Upper lobe of left lung (tissue), 6 donors: ENCODE results near the gene SNX30. TPM values are rescaled to one million over a fixed set of nuclear protein-coding genes. Genes with fewer than 3 reads are reported as not detected.

Experiments
- ATAC-seq, 2 donors: fragments of 200-7000 bp; cut with Tn5 transposase; one replicate each; pipeline ENCODE4 v1.9.1; 2022; ENCODE audit warnings: mild to moderate bottlenecking in 2 of 2, moderate library complexity in 2 of 2; ENCODE audit not compliant: low FRiP score in 2 of 2
- DNase-seq, 2 donors: peaks; one replicate each; pipeline ENCODE4 v3.0.0-alpha.2; 2019 to 2020
- H3K27ac ChIP-seq, 4 donors: fragments of 200-600 bp; sonication (generic); one replicate each; pipeline ENCODE4 v1.5.1; 2016 to 2019
- H3K27me3 ChIP-seq, 4 donors: fragments of 200-600 bp; sonication (generic); one replicate each; pipeline ENCODE4 v1.5.1; 2017 to 2019
- H3K36me3 ChIP-seq, 4 donors: fragments of 200-600 bp; sonication (generic); one replicate each; pipeline ENCODE4 v1.5.1; 2016 to 2019
- H3K4me1 ChIP-seq, 4 donors: fragments of 200-600 bp; sonication (generic); one replicate each; pipeline ENCODE4 v1.5.1; 2018 to 2019
- H3K4me3 ChIP-seq, 4 donors: fragments of 200-600 bp; sonication (generic); one replicate each; pipeline ENCODE4 v1.5.1; 2017 to 2019; ENCODE audit warnings: mild to moderate bottlenecking in 2 of 4, moderate library complexity in 1 of 4
- H3K9me3 ChIP-seq, 4 donors: fragments of 200-600 bp; sonication (generic); one replicate each; pipeline ENCODE4 v1.5.1; 2018 to 2019
- CTCF ChIP-seq, 6 experiments: fragments of 450-650 bp in 4 of 6; fragments of 200-600 bp in 2 of 6; sonication (generic) in 2 of 6; IDR thresholded peaks; one replicate each; pipeline ENCODE4 v1.5.1; 2016 to 2019; ENCODE audit warnings: antibody characterized with exemption in 6 of 6
- EP300 ChIP-seq, 4 donors: sonication (generic); formaldehyde crosslinking; IDR thresholded peaks; one replicate each; pipeline ENCODE4 v1.5.1; 2017; ENCODE audit warnings: antibody characterized with exemption in 4 of 4, control low read depth in 2 of 4
- POLR2A ChIP-seq, 4 donors: fragments of 450-650 bp; IDR thresholded peaks; one replicate each; pipeline ENCODE4 v1.5.1; 2016 to 2017; ENCODE audit warnings: antibody characterized with exemption in 4 of 4, mild to moderate bottlenecking in 2 of 4
- POLR2AphosphoS5 ChIP-seq, 2 donors: sonication (generic); formaldehyde crosslinking; IDR thresholded peaks; one replicate each; pipeline ENCODE4 v1.5.1; 2017; ENCODE audit warnings: antibody characterized with exemption in 2 of 2
- WGBS, 2 donors: methylation state at CpG; one replicate each; pipeline ENCODE4 v1.1.5; 2017 to 2018; 5-methylcytosine and 5-hydroxymethylcytosine counted together
- total RNA-seq, 6 donors: library from RNA; depleted of rRNA in 4 of 6; stranded (reverse); fragments of >200 nt in 4 of 6; gene quantifications; one replicate each; pipeline versions ENCODE4 v1.1.0 to v1.2.1, GENCODE V29; 2016 to 2021
- donor health status: DM: no; HTN: no; CAD: no; lungs with moderate emphysema.
- donor health status: DM: no; HTN: yes; CAD: no; lungs with severe emphysema.

SNX30 gene
- 10 to 100 TPM; 46.9 to 80.1 (median 72.2) TPM for total RNA-seq

- H3K9me3 ChIP-seq: no peaks in the 10 kb centered on the region
- peak within 1 kb of the TSS; percentile 89 to 99 (median 99) for H3K4me3 ChIP-seq
- peak within 1 kb of the TSS; percentile 81 to 96 (median 90) for H3K27ac ChIP-seq
- H3K36me3 ChIP-seq: no peaks in the 10 kb centered on the region
- DNase-seq (peak; percentile 94 to 98), ATAC-seq (peak; percentile 95 to 96)
- peaks cover 35 to 46% (median 39%) of the 10 kb centered on the region in 4 donors for H3K4me1 ChIP-seq
- H3K27me3 ChIP-seq: no peaks in the 10 kb centered on the region
- TF ChIP-seq POLR2AphosphoS5 (IDR thresholded peaks at IDR 0.05) (peak; percentile 74 to 84), EP300 (IDR thresholded peaks at IDR 0.05) (peak in 1 of 4 donors; percentile 7), CTCF (IDR thresholded peaks at IDR 0.05) (peak in 1 of 6 experiments; percentile 32), POLR2A (IDR thresholded peaks at IDR 0.05) (peak in 3 of 4 donors; percentile 31 to 83 (median 57))
- WGBS, 2 donors: 7 to 11% methylated on average over 11 to 28 of the region's 49 CpGs
Measured at GRCh38 chr9:112750016-112750763, at the start of gene SNX30. TSS of gene SNX30 (plus strand) at chr9:112750760. CDS start at chr9:112751002, 242 bp downstream.

GRCh38 chr9:112703304-112703703 is 47.3 kb upstream of the SNX30 start:
- WGBS, 2 donors: 89 to 93% methylated on average over 2 of the region's 2 CpGs
- Histone ChIP-seq H3K27me3 (no peaks in the 10 kb centered on the region), H3K4me1 (peaks cover 0 to 5% (median 2%) of the 10 kb centered on the region in 4 donors), H3K27ac (no peak overlapping the region), H3K36me3 (peaks cover 0 to 15% (median 3%) of the 10 kb centered on the region in 4 donors), H3K4me3 (no peak overlapping the region), H3K9me3 (no peaks in the 10 kb centered on the region)
- TF ChIP-seq CTCF (IDR thresholded peaks at IDR 0.05): no peak
- TF ChIP-seq EP300 (IDR thresholded peaks at IDR 0.05): no peak
- TF ChIP-seq POLR2A (IDR thresholded peaks at IDR 0.05): no peak
- TF ChIP-seq POLR2AphosphoS5 (IDR thresholded peaks at IDR 0.05): no peak
- ATAC-seq (no peak), DNase-seq (no peak)

- H3K4me3 ChIP-seq: no peak overlapping the region
- peak in 1 of 2 donors; percentile 68 for ATAC-seq
- H3K9me3 ChIP-seq: no peaks in the 10 kb centered on the region
- DNase-seq: peak in 1 of 2 donors; percentile 36
- peaks cover 0 to 3% (median 1%) of the 10 kb centered on the region in 4 donors for H3K36me3 ChIP-seq
- no peak overlapping the region for H3K27ac ChIP-seq
- no peak for TF ChIP-seq EP300 (IDR thresholded peaks at IDR 0.05)
- no peak for TF ChIP-seq POLR2A (IDR thresholded peaks at IDR 0.05)
- peak in 5 of 6 experiments; percentile 17 to 46 (median 38) for TF ChIP-seq CTCF (IDR thresholded peaks at IDR 0.05)
- WGBS, 2 donors: 48 to 51% methylated on average over 6 of the region's 6 CpGs
- peaks cover 0 to 5% (median 3%) of the 10 kb centered on the region in 4 donors for H3K4me1 ChIP-seq
- H3K27me3 ChIP-seq: no peaks in the 10 kb centered on the region
Measured at GRCh38 chr9:112705768-112706427, 44.7 kb upstream of the SNX30 start.

GRCh38 chr9:112711050-112711689 is 39.4 kb upstream of the SNX30 start:
- Histone ChIP-seq H3K27me3 (no peaks in the 10 kb centered on the region), H3K9me3 (no peaks in the 10 kb centered on the region), H3K27ac (no peak overlapping the region), H3K36me3 (peaks cover 0 to 9% (median 0%) of the 10 kb centered on the region in 4 donors), H3K4me3 (no peak overlapping the region), H3K4me1 (peaks cover 0 to 7% (median 3%) of the 10 kb centered on the region in 4 donors)
- ATAC-seq (no peak), DNase-seq (no peak)
- peak in 2 of 6 experiments; percentile 19 to 33 for TF ChIP-seq CTCF (IDR thresholded peaks at IDR 0.05)
- TF ChIP-seq EP300 (IDR thresholded peaks at IDR 0.05): no peak
- TF ChIP-seq POLR2A (IDR thresholded peaks at IDR 0.05): no peak
- no peak for TF ChIP-seq POLR2AphosphoS5 (IDR thresholded peaks at IDR 0.05)
- WGBS, 2 donors: 74 to 79% methylated on average over 7 of the region's 7 CpGs
